HCT116 (cell line): Measurements from ENCODE around the gene HOXA7. TPM values are rescaled to one million over a fixed set of nuclear protein-coding genes. Genes with fewer than 3 reads are reported as not detected.

Experiments
- ATAC-seq: fragments of 200-7000 bp; cut with Tn5 transposase; 2 replicates; pipeline ENCODE4 v1.9.1; 2020; ENCODE audit warnings: mild to moderate bottlenecking, moderate library complexity
- BruUV-seq: library from RNA; stranded (reverse); fragments of 400-500 nt; replicated peaks from 2 replicates; lab custom pipeline; 2021; lab: Mats Ljungman, UMichigan
- CTCF ChIA-PET: fragments of 300-600 bp; sonication (Branson Sonifier 250); formaldehyde crosslinking; loops from one replicate; lab custom pipeline; 2021; ENCODE audit warnings: antibody characterized with exemption; lab: Charles Lee
- POLR2A ChIA-PET: fragments of 300-600, 350-600 bp; sonication (Branson Sonifier 250); formaldehyde crosslinking; loops from one replicate; lab custom pipeline; 2021; ENCODE audit warnings: antibody characterized with exemption; lab: Charles Lee
- RAD21 ChIA-PET, 2 experiments: fragments of 300-600 bp; sonication (Branson Sonifier 250); formaldehyde crosslinking; loops; one replicate each; lab custom pipeline; 2023; ENCODE audit warnings: low total read pairs in 2 of 2; ENCODE audit not compliant: uncharacterized antibody in 2 of 2, unreplicated experiment in 2 of 2, low non-redundant PET in 1 of 2; lab: Charles Lee
- DNase-seq: peaks from one replicate; pipeline ENCODE4 v3.0.0-alpha.2; 2010; ENCODE audit warnings: low read depth, low spot score
- H2AFZ ChIP-seq: fragments of 200-600 bp; shearing (Covaris generic), sonication (generic); 2 replicates; pipeline ENCODE4 v1.6.1; 2017; ENCODE audit warnings: low read depth, mixed run types, mixed read lengths, antibody characterized with exemption, low read length; ENCODE audit not compliant: poor library complexity, severe bottlenecking
- H3K27ac ChIP-seq: 2 replicates; pipeline ENCODE4 v1.5.1; 2012; ENCODE audit warnings: low read depth, low read length
- H3K27me3 ChIP-seq: fragments of 200-600 bp; sonication (generic); 2 replicates; pipeline ENCODE4 v1.6.1; 2016; ENCODE audit warnings: mixed run types, low read length, mixed read lengths; ENCODE audit not compliant: insufficient read depth
- H3K36me3 ChIP-seq, 2 experiments: fragments of 200-500 bp in 1 of 2; fragments of 200-600 bp in 1 of 2; sonication (Bioruptor generic) in 1 of 2; sonication (generic) in 1 of 2; 2 replicates each; pipeline versions ENCODE4 v1.5.1 to v1.6.1; 2014 to 2016; ENCODE audit warnings: low read length in 2 of 2, inconsistent platforms in 1 of 2, mixed read lengths in 1 of 2, mixed run types in 1 of 2; ENCODE audit not compliant: insufficient read depth in 2 of 2, control insufficient read depth in 1 of 2
- H3K4me1 ChIP-seq, 2 experiments: fragments of 200-600 bp in 1 of 2; sonication (generic) in 1 of 2; 2 replicates each; pipeline versions ENCODE4 v1.5.1 to v1.6.1; 2012 to 2017; ENCODE audit warnings: low read length in 2 of 2, inconsistent platforms in 1 of 2, mild to moderate bottlenecking in 1 of 2, mixed read lengths in 1 of 2, mixed run types in 1 of 2, moderate library complexity in 1 of 2; ENCODE audit not compliant: insufficient read depth in 2 of 2, control insufficient read depth in 1 of 2
- H3K4me2 ChIP-seq: fragments of 200-600 bp; sonication (generic); 2 replicates; pipeline ENCODE4 v1.6.1; 2017; ENCODE audit warnings: mixed run types, low read length, mixed read lengths
- H3K4me3 ChIP-seq, 2 experiments: fragments of 200-600 bp in 1 of 2; sonication (generic) in 1 of 2; replicated peaks in 1 of 2; 2 replicates each; pipeline ENCODE4 v1.5.1; 2011 to 2016; ENCODE audit warnings: low read length in 2 of 2, control low read depth in 1 of 2, low read depth in 1 of 2, mild to moderate bottlenecking in 1 of 2, mixed read lengths in 1 of 2, mixed run types in 1 of 2
- H3K79me2 ChIP-seq: fragments of 200-600 bp; sonication (generic); 2 replicates; pipeline ENCODE4 v1.6.1; 2017; ENCODE audit warnings: mild to moderate bottlenecking, mixed run types, low read length, moderate library complexity, mixed read lengths; ENCODE audit not compliant: insufficient read depth
- H3K9ac ChIP-seq: fragments of 200-600 bp; sonication (generic); 2 replicates; pipeline ENCODE4 v1.6.1; 2016; ENCODE audit warnings: low read length, mixed read lengths
- H3K9me2 ChIP-seq: fragments of 200-600 bp; sonication (generic), shearing (Covaris generic); 2 replicates; pipeline ENCODE4 v1.6.1; 2017; ENCODE audit warnings: mixed run types, mild to moderate bottlenecking, moderate library complexity; ENCODE audit not compliant: insufficient read depth
- H3K9me3 ChIP-seq, 2 experiments: fragments of 200-500 bp in 1 of 2; fragments of 200-600 bp in 1 of 2; sonication (Bioruptor generic) in 1 of 2; sonication (generic) in 1 of 2; 2 replicates each; pipeline ENCODE4 v1.6.1; 2014 to 2017; ENCODE audit warnings: low read length in 2 of 2, mixed read lengths in 2 of 2, inconsistent platforms in 1 of 2, low read depth in 1 of 2, mild to moderate bottlenecking in 1 of 2, mixed run types in 1 of 2, moderate library complexity in 1 of 2; ENCODE audit not compliant: control insufficient read depth in 1 of 2, insufficient read depth in 1 of 2
- H4K20me1 ChIP-seq: fragments of 200-600 bp; sonication (generic), shearing (Covaris generic); 2 replicates; pipeline ENCODE4 v1.6.1; 2017; ENCODE audit warnings: mixed run types, mild to moderate bottlenecking, moderate library complexity; ENCODE audit not compliant: insufficient read depth
- ELF1 ChIP-seq: IDR thresholded peaks from 2 replicates; pipeline ENCODE4 v1.6.1; 2012; ENCODE audit warnings: low read depth, borderline replicate concordance
- RAD21 ChIP-seq: IDR thresholded peaks from 2 replicates; pipeline ENCODE4 v1.6.1; 2012; ENCODE audit warnings: low read depth, mild to moderate bottlenecking
- SRF ChIP-seq: IDR thresholded peaks from 2 replicates; pipeline ENCODE4 v1.6.1; 2012; ENCODE audit warnings: low read depth
- TCF7L2 ChIP-seq: IDR thresholded peaks from 2 replicates; pipeline ENCODE4 v1.7.0; 2011; ENCODE audit warnings: borderline replicate concordance, inconsistent platforms; ENCODE audit not compliant: insufficient read depth, insufficient read length; ENCODE audit errors: extremely low read depth
- ZFX ChIP-seq: fragments of 450-650 bp; IDR thresholded peaks from 2 replicates; pipeline ENCODE4 v1.6.1; 2017
- intact Hi-C: fragments of 100-400 bp; cut with micrococcal nuclease; formaldehyde crosslinking; loops from 2 replicates; pipeline ENCODE4 v1.10.0; 2022
- total RNA-seq: library from RNA; stranded (reverse); gene quantifications from one replicate; pipeline ENCODE4 v1.2.1, GENCODE V29; 2021; ENCODE audit not compliant: unreplicated experiment
- TF ChIP-seq, protein P1 (sequence below), 3 experiments: fragments of 200-600 bp in 1 of 3; sonication (generic) in 1 of 3; IDR thresholded peaks in 2 of 3; conservative IDR thresholded peaks in 1 of 3; 2 replicates each; pipeline ENCODE4 v1.5.1; 2012 to 2017; ENCODE audit warnings: low read depth in 2 of 3, low read length in 2 of 3, antibody characterized with exemption in 1 of 3, borderline replicate concordance in 1 of 3, control low read depth in 1 of 3, mild to moderate bottlenecking in 1 of 3, mixed read lengths in 1 of 3, mixed run types in 1 of 3, moderate library complexity in 1 of 3; ENCODE audit not compliant: insufficient read depth in 1 of 3

HOXA7 gene
- total RNA-seq, 1 experiment from 2014 or later: 15.0 TPM

DNA sequence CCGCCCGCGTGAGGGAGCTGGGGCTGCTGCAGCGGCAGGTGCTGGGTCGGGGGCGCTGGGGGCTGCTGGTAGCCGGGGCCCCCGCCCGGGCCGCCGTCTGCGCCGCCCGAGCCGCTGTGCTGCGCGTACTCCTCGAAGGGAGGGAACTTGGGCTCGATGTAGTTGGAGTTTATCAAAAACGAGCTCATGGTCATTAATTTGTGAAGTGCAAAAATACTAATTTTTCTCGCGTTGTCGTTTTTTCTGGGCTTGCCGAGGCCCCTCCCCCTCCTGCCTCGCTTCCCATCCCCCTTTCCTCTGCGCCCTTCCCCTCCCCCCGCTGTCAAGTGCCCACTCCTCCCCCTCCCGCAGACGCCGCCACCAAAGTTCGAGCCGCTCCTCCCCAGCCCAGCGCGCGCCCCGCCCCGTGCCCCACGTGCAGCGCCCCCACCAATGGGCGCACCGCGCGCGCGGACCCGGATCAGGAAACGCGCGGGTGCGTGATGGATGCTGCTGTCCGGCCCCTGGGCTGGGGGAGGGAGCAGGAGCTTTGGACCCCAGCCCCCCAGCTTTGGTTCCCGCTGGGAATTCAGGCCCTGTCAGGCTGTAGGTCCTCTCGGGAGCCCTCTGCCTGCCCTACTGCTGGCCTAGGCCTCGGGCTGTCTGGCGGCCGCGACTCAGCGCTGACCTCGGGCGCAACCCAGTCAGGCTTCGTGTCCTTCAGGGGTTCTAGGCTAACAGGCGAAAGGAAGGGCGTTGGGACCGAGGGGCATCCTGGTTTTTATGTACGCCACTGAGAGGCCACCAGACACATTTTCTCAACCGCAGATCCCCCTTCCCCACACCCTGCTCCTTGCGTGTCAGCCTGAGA, 25.7 kb downstream of the HOXA7 start, which contains the start of gene HOXA4 (continued):
- TF ChIP-seq, protein P1, sequence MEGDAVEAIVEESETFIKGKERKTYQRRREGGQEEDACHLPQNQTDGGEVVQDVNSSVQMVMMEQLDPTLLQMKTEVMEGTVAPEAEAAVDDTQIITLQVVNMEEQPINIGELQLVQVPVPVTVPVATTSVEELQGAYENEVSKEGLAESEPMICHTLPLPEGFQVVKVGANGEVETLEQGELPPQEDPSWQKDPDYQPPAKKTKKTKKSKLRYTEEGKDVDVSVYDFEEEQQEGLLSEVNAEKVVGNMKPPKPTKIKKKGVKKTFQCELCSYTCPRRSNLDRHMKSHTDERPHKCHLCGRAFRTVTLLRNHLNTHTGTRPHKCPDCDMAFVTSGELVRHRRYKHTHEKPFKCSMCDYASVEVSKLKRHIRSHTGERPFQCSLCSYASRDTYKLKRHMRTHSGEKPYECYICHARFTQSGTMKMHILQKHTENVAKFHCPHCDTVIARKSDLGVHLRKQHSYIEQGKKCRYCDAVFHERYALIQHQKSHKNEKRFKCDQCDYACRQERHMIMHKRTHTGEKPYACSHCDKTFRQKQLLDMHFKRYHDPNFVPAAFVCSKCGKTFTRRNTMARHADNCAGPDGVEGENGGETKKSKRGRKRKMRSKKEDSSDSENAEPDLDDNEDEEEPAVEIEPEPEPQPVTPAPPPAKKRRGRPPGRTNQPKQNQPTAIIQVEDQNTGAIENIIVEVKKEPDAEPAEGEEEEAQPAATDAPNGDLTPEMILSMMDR (IDR thresholded peaks at IDR 0.05 in 2 of 3, conservative IDR thresholded peaks at IDR 0.05 in 1 of 3; ENCODE audit: borderline replicate concordance in 1 of 3, insufficient read depth in 1 of 3, low read depth in 2 of 3, low read length in 2 of 3): no peak
- no peak for TF ChIP-seq SRF
- TF ChIP-seq, all 23 proteins: peak for 9

DNA sequence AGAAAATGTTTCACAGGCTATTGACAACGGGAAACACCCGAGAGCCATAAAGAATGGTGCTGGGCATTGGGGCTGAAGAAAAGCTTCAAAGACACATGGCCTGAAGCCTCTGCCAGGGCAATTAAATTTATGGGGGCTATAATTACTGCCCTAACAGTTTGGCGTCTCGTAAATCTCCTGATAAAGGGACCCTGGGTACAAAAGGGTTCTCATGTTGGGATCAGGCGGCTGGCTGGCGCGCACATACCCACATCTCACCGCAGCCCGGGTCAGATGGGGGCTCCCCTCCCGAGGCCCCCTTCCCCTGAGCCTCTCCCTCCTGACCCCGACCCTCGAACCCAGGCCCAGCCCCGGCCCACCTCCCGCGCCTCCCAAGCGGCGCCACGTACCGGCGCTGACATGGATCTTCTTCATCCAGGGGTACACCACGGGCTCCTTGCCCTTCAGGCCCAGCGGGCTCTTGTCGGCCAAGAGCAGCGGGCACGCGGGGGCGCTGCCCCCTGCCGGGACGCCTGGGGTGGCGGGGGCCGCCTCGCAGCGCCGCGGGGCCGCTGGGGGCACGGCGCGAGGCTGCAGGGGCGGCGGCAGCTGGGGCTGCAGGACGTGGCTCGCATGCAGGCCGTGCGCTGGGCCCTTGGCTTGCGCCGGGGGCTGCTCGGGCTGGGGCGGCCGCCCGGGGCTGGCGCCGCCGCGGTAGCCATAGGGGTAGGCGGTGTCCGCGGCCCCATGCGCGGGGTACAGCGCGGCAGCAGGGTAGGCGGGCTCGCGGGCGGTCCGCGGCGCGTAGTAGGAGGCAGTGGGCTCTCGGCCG, 26.5 kb downstream of the HOXA7 start:
- CTCF ChIA-PET: interaction anchor here (1.6 kb wide), 1 partner anchor 443 kb away, joined by 3 read pairs; no protein-coding TSS in a partner anchor
- H3K9me2 ChIP-seq: no peaks in the 10 kb centered on the region
- H3K4me2 ChIP-seq: peak overlapping the region; percentile 91
- H3K79me2 ChIP-seq: no peaks in the 10 kb centered on the region
- intact Hi-C loops: loop anchor here (2.0 kb wide), 1 partner anchor 15 kb away; no protein-coding TSS in a partner anchor
- RAD21 ChIA-PET: no interaction called here
- ATAC-seq (peak; percentile 60), DNase-seq (no peak)
- peaks cover 24 to 75% of the 10 kb centered on the region in 2 experiments for H3K4me1 ChIP-seq
- peaks cover 27% of the 10 kb centered on the region for H3K27me3 ChIP-seq
- no peaks in the 10 kb centered on the region for H4K20me1 ChIP-seq
- peak overlapping the region; percentile 71 for H3K9ac ChIP-seq
- H2AFZ ChIP-seq: no peak overlapping the region
- H3K4me3 ChIP-seq: peak overlapping the region; percentile 55 to 64
- POLR2A ChIA-PET: no interaction called here
- no peaks in the 10 kb centered on the region for H3K9me3 ChIP-seq
- no TSS peak for BruUV-seq
- H3K36me3 ChIP-seq: no peaks in the 10 kb centered on the region
- peak; percentile 45 for TF ChIP-seq TCF7L2
- TF ChIP-seq RAD21: peak; percentile 25; the same call in 1 of the 2 replicates
- peak; percentile 71; the same call in 1 of the 2 replicates for TF ChIP-seq ZFX
- no peak for TF ChIP-seq ELF1
- TF ChIP-seq, all 23 proteins: peak for 3
- peak overlapping the region; percentile 61; the same call in 1 of the 2 replicates for H3K27ac ChIP-seq
